GM23338 (cell line): ENCODE data around the gene TFPT. TPM values are rescaled to one million over a fixed set of nuclear protein-coding genes. Genes with fewer than 3 reads are reported as not detected.
A peak's percentile ranks its signal among the peaks of the same experiment; 100 is the strongest.

ENCODE experiments used
- ATAC-seq: fragments of 200-7000 bp; cut with Tn5 transposase; 3 replicates; pipeline ENCODE4 v1.9.1; 2020
- DNase-seq: peaks from one replicate; pipeline ENCODE4 v3.0.0-alpha.2; 2015; ENCODE audit warnings: low spot score
- H2AFZ ChIP-seq: fragments of 200-600 bp; sonication (generic); 2 replicates; pipeline ENCODE4 v1.8.0; 2016; ENCODE audit warnings: antibody characterized with exemption, mild to moderate bottlenecking, moderate library complexity
- H3F3A ChIP-seq: fragments of 200-600 bp; sonication (generic); replicated peaks from 2 replicates; pipeline ENCODE4 v1.8.0; 2017; ENCODE audit warnings: antibody characterized with exemption, mixed run types, low read depth
- H3K27ac ChIP-seq: fragments of 200-600 bp; sonication (generic); 2 replicates; pipeline ENCODE4 v1.6.1; 2016; ENCODE audit warnings: low read depth
- H3K27me3 ChIP-seq: fragments of 200-600 bp; sonication (generic); 2 replicates; pipeline ENCODE4 v1.8.0; 2016; ENCODE audit warnings: mild to moderate bottlenecking, mixed run types, moderate library complexity; ENCODE audit not compliant: insufficient read depth
- H3K36me3 ChIP-seq: fragments of 200-600 bp; sonication (generic); 2 replicates; pipeline ENCODE4 v1.8.0; 2016; ENCODE audit warnings: mild to moderate bottlenecking; ENCODE audit not compliant: insufficient read depth
- H3K4me1 ChIP-seq: fragments of 200-600 bp; sonication (generic); 2 replicates; pipeline ENCODE4 v1.8.0; 2016; ENCODE audit warnings: mild to moderate bottlenecking, moderate library complexity; ENCODE audit not compliant: insufficient read depth
- H3K4me2 ChIP-seq: fragments of 200-600 bp; sonication (generic); 2 replicates; pipeline ENCODE4 v1.7.1; 2017; ENCODE audit warnings: mixed run types
- H3K4me3 ChIP-seq: fragments of 200-600 bp; sonication (generic); 2 replicates; pipeline ENCODE4 v1.6.1; 2016; ENCODE audit warnings: mixed run types
- H3K79me2 ChIP-seq: fragments of 200-600 bp; sonication (generic); replicated peaks from 2 replicates; pipeline ENCODE4 v1.8.0; 2017; ENCODE audit warnings: mild to moderate bottlenecking; ENCODE audit not compliant: insufficient read depth
- H3K9me2 ChIP-seq: fragments of 200-600 bp; sonication (generic); 2 replicates; pipeline ENCODE4 v1.8.0; 2017; ENCODE audit not compliant: insufficient read depth
- H4K20me1 ChIP-seq: fragments of 200-600 bp; sonication (generic); replicated peaks from 2 replicates; pipeline ENCODE4 v1.8.0; 2017; ENCODE audit warnings: mild to moderate bottlenecking; ENCODE audit not compliant: insufficient read depth
- H3K27ac Mint-ChIP-seq: 2 replicates; pipeline ENCODE4 v1.8.0; 2020; ENCODE audit warnings: inconsistent platforms, mild to moderate bottlenecking, moderate library complexity, mixed read lengths
- H3K27me3 Mint-ChIP-seq: 3 replicates; pipeline ENCODE4 v1.8.0; 2022; ENCODE audit warnings: low read depth, mild to moderate bottlenecking, moderate library complexity, mixed read lengths, inconsistent platforms; ENCODE audit not compliant: insufficient read depth, poor library complexity
- H3K36me3 Mint-ChIP-seq: 3 replicates; pipeline ENCODE4 v1.8.0; 2021; ENCODE audit warnings: low read depth, mild to moderate bottlenecking, inconsistent platforms, moderate library complexity, mixed read lengths
- H3K4me1 Mint-ChIP-seq: 3 replicates; pipeline ENCODE4 v1.8.0; 2020; ENCODE audit warnings: mild to moderate bottlenecking, inconsistent platforms, mixed read lengths
- H3K4me3 Mint-ChIP-seq: 3 replicates; pipeline ENCODE4 v1.8.0; 2021; ENCODE audit warnings: moderate library complexity, mild to moderate bottlenecking, inconsistent platforms, mixed read lengths
- H3K9me3 Mint-ChIP-seq: 3 replicates; pipeline ENCODE4 v1.8.0; 2020; ENCODE audit warnings: moderate library complexity, mild to moderate bottlenecking, inconsistent platforms, mixed read lengths
- CREB1 ChIP-seq: fragments of 250-450 bp; sonication (Bioruptor Pico); IDR thresholded peaks from 2 replicates; pipeline ENCODE4 v1.5.0; 2020; ENCODE audit warnings: low read depth, mild to moderate bottlenecking, moderate library complexity
- EZH2 ChIP-seq: fragments of 200-600 bp; sonication (generic); IDR thresholded peaks from one replicate; pipeline ENCODE4 v1.8.0; 2017; ENCODE audit warnings: antibody characterized with exemption, mild to moderate bottlenecking, low read depth; ENCODE audit not compliant: unreplicated experiment
- NANOG ChIP-seq: IDR thresholded peaks from 2 replicates; pipeline ENCODE4 v1.6.1; 2016; ENCODE audit warnings: antibody characterized with exemption, borderline replicate concordance
- POLR2AphosphoS5 ChIP-seq: IDR thresholded peaks from 2 replicates; pipeline ENCODE4 v1.6.1; 2016; ENCODE audit warnings: antibody characterized with exemption, low read depth
- polyA plus RNA-seq: library from polyadenylated mRNA; unstranded; fragments of >200 nt; fragmentation: Nextera tagmentation; extraction: Ambion mirVana; gene quantifications from 2 replicates; pipeline ENCODE4 v1.2.1, GENCODE V29; 2016
- total RNA-seq: library from RNA; depleted of rRNA; stranded (reverse); fragments of >200 nt; shearing (Covaris generic); gene quantifications from 2 replicates; pipeline ENCODE4 v1.2.3, GENCODE V29; 2014
- TF ChIP-seq, protein P1 (sequence below): fragments of 250-450 bp; sonication (Bioruptor Pico); IDR thresholded peaks from 2 replicates; pipeline ENCODE4 v1.5.0; 2020; ENCODE audit warnings: mild to moderate bottlenecking, moderate library complexity
- TF ChIP-seq, protein P2 (sequence below), 2 experiments: fragments of 200-600 bp in 1 of 2; sonication (generic) in 1 of 2; conservative IDR thresholded peaks; 2 replicates each; pipeline versions ENCODE4 v1.5.1 to v1.6.1; 2016 to 2017; ENCODE audit warnings: antibody characterized with exemption in 2 of 2, low read depth in 2 of 2, mild to moderate bottlenecking in 2 of 2, moderate library complexity in 1 of 2
- TF ChIP-seq, protein P3 (sequence below): IDR thresholded peaks from one replicate; pipeline ENCODE4 v1.6.1; 2018; ENCODE audit warnings: antibody characterized with exemption; ENCODE audit not compliant: unreplicated experiment

TFPT gene
- total and polyA plus RNA-seq, 2 experiments from 2014 or later = 12.0 to 18.3 TPM

DNA sequence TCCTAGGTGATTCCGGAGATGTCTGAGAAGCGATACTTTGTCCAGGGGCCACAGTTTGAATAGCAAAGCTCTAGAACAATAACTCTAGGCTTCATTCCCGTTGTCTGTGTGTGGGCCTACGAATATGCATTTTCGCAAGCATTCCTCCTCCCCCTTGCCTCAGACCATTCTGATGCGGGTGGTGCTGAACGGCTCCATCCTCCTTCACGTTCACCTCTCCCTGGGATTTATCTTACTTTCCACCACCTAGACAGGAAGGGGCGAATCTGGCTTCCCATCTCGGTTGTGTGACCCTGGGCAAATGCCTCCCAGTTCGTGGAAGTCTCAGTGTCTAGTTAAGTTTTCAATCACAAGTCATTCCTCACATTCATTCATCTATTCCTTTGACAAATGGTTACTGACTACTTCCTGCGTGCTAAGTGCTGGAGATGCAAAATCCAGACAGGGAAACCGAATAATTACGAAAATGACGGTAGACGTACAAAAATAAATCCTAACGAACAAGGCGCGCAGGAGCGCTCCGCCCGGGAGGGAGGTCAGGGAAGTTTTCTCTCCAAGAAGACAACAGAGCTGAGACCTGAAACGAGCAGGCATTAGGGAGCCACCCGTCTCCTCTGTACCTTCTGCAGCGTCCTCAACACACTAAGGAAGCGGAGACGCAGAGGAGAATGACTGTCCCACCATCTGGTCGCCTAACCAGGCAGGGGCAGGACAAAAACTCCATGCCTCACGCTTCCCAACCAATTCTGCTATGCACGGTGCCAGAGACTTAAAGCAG, 20.8 kb upstream of the TFPT start (continued):
- TF ChIP-seq, protein P1, sequence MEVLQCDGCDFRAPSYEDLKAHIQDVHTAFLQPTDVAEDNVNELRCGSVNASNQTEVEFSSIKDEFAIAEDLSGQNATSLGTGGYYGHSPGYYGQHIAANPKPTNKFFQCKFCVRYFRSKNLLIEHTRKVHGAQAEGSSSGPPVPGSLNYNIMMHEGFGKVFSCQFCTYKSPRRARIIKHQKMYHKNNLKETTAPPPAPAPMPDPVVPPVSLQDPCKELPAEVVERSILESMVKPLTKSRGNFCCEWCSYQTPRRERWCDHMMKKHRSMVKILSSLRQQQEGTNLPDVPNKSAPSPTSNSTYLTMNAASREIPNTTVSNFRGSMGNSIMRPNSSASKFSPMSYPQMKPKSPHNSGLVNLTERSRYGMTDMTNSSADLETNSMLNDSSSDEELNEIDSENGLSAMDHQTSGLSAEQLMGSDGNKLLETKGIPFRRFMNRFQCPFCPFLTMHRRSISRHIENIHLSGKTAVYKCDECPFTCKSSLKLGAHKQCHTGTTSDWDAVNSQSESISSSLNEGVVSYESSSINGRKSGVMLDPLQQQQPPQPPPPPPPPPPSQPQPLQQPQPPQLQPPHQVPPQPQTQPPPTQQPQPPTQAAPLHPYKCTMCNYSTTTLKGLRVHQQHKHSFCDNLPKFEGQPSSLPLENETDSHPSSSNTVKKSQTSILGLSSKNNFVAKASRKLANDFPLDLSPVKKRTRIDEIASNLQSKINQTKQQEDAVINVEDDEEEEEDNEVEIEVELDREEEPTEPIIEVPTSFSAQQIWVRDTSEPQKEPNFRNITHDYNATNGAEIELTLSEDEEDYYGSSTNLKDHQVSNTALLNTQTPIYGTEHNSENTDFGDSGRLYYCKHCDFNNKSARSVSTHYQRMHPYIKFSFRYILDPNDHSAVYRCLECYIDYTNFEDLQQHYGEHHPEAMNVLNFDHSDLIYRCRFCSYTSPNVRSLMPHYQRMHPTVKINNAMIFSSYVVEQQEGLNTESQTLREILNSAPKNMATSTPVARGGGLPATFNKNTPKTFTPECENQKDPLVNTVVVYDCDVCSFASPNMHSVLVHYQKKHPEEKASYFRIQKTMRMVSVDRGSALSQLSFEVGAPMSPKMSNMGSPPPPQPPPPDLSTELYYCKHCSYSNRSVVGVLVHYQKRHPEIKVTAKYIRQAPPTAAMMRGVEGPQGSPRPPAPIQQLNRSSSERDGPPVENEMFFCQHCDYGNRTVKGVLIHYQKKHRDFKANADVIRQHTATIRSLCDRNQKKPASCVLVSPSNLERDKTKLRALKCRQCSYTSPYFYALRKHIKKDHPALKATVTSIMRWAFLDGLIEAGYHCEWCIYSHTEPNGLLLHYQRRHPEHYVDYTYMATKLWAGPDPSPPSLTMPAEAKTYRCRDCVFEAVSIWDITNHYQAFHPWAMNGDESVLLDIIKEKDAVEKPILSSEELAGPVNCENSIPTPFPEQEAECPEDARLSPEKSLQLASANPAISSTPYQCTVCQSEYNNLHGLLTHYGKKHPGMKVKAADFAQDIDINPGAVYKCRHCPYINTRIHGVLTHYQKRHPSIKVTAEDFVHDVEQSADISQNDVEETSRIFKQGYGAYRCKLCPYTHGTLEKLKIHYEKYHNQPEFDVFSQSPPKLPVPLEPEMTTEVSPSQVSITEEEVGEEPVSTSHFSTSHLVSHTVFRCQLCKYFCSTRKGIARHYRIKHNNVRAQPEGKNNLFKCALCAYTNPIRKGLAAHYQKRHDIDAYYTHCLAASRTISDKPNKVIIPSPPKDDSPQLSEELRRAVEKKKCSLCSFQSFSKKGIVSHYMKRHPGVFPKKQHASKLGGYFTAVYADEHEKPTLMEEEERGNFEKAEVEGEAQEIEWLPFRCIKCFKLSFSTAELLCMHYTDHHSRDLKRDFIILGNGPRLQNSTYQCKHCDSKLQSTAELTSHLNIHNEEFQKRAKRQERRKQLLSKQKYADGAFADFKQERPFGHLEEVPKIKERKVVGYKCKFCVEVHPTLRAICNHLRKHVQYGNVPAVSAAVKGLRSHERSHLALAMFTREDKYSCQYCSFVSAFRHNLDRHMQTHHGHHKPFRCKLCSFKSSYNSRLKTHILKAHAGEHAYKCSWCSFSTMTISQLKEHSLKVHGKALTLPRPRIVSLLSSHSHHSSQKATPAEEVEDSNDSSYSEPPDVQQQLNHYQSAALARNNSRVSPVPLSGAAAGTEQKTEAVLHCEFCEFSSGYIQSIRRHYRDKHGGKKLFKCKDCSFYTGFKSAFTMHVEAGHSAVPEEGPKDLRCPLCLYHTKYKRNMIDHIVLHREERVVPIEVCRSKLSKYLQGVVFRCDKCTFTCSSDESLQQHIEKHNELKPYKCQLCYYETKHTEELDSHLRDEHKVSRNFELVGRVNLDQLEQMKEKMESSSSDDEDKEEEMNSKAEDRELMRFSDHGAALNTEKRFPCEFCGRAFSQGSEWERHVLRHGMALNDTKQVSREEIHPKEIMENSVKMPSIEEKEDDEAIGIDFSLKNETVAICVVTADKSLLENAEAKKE (CRISPR knock-in tag) = no peak
- no peak for TF ChIP-seq POLR2AphosphoS5
- TF ChIP-seq, protein P2, sequence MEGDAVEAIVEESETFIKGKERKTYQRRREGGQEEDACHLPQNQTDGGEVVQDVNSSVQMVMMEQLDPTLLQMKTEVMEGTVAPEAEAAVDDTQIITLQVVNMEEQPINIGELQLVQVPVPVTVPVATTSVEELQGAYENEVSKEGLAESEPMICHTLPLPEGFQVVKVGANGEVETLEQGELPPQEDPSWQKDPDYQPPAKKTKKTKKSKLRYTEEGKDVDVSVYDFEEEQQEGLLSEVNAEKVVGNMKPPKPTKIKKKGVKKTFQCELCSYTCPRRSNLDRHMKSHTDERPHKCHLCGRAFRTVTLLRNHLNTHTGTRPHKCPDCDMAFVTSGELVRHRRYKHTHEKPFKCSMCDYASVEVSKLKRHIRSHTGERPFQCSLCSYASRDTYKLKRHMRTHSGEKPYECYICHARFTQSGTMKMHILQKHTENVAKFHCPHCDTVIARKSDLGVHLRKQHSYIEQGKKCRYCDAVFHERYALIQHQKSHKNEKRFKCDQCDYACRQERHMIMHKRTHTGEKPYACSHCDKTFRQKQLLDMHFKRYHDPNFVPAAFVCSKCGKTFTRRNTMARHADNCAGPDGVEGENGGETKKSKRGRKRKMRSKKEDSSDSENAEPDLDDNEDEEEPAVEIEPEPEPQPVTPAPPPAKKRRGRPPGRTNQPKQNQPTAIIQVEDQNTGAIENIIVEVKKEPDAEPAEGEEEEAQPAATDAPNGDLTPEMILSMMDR (conservative IDR thresholded peaks at IDR 0.05; ENCODE audit: low read depth in 2 of 2) = no peak

DNA sequence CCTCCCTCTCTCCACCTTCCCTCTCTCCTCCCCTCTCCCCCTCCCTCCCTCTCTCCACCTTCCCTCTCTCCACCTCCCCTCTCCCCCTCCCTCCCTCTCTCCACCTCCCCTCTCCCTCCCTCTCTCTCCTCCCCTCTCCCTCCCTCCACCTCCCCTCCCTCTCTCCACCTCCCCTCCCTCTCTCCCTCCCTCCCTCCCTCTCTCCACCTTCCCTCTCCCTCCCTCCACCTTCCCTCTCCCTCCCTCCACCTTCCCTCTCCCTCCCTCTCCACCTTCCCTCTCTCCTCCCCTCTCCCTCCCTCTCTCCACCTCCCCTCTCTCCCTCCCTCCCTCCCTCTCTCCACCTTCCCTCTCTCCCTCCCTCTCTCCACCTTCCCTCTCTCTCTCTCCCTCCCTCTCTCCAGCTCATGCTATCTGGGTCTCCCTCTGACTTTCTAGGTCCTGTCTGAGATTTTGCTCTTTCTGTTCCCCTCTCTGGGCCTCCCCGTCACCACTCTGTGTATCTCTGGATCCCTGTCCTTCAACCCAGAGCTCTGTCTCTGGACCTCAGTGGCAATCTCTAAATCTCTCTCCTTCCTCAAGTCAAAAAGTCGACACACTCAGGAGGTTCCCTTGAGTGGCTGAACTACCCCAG, 18.6 kb upstream of the TFPT start:
- Mint-ChIP-seq H3K4me1 (peaks cover 15% of the 10 kb centered on the region), H3K9me3 (peaks cover 7% of the 10 kb centered on the region), H3K36me3 (peaks cover 30% of the 10 kb centered on the region), H3K27me3 (peaks cover 22% of the 10 kb centered on the region), H3K27ac (peak overlapping the region; percentile 35; the same call in 1 of the 2 replicates), H3K4me3 (peak overlapping the region; percentile 32; the same call in 1 of the 3 replicates)
- H3K4me2 ChIP-seq = peak overlapping the region; percentile 55
- H3K4me1 ChIP-seq = peaks cover 7% of the 10 kb centered on the region
- no peak overlapping the region for H2AFZ ChIP-seq
- H3K79me2 ChIP-seq = peaks cover 11% of the 10 kb centered on the region
- H3K9me2 ChIP-seq = no peaks in the 10 kb centered on the region
- DNase-seq (peak; percentile 69), ATAC-seq (no peak)
- no peaks in the 10 kb centered on the region for H3K36me3 ChIP-seq
- peaks cover 13% of the 10 kb centered on the region for H3F3A ChIP-seq
- H3K4me3 ChIP-seq = 0 out of 2 replicates have a peak overlapping the region, but pooled peaks have one; percentile 20
- peaks cover 6% of the 10 kb centered on the region for H4K20me1 ChIP-seq
- H3K27ac ChIP-seq = peak overlapping the region; percentile 97
- no peaks in the 10 kb centered on the region for H3K27me3 ChIP-seq
- no peak for TF ChIP-seq CREB1 (CRISPR knock-in tag)
- TF ChIP-seq NANOG = no peak
- TF ChIP-seq, protein P2 (conservative IDR thresholded peaks at IDR 0.05; ENCODE audit: low read depth in 2 of 2) = no peak
- TF ChIP-seq, protein P3, sequence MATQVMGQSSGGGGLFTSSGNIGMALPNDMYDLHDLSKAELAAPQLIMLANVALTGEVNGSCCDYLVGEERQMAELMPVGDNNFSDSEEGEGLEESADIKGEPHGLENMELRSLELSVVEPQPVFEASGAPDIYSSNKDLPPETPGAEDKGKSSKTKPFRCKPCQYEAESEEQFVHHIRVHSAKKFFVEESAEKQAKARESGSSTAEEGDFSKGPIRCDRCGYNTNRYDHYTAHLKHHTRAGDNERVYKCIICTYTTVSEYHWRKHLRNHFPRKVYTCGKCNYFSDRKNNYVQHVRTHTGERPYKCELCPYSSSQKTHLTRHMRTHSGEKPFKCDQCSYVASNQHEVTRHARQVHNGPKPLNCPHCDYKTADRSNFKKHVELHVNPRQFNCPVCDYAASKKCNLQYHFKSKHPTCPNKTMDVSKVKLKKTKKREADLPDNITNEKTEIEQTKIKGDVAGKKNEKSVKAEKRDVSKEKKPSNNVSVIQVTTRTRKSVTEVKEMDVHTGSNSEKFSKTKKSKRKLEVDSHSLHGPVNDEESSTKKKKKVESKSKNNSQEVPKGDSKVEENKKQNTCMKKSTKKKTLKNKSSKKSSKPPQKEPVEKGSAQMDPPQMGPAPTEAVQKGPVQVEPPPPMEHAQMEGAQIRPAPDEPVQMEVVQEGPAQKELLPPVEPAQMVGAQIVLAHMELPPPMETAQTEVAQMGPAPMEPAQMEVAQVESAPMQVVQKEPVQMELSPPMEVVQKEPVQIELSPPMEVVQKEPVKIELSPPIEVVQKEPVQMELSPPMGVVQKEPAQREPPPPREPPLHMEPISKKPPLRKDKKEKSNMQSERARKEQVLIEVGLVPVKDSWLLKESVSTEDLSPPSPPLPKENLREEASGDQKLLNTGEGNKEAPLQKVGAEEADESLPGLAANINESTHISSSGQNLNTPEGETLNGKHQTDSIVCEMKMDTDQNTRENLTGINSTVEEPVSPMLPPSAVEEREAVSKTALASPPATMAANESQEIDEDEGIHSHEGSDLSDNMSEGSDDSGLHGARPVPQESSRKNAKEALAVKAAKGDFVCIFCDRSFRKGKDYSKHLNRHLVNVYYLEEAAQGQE = no peak
- TF ChIP-seq EZH2 = no peak
